ENCODE data around the gene CNN1.

- TF ChIP-seq POLR2AphosphoS5 (IDR thresholded peaks at IDR 0.05) (no peak), CTCF (IDR thresholded peaks at IDR 0.05) (no peak)
These were observed 4.1 kb upstream of the CNN1 start for GRCh38 chr19:11534538-11534937.

Measured in sigmoid colon (tissue), 4 donors.